Hepatocyte (in vitro differentiated cells): ENCODE measurements around the gene GRIA1.

Source experiments
- EZH2 ChIP-seq: fragments of 200-600 bp; sonication (generic); IDR thresholded peaks from 2 replicates; pipeline ENCODE4 v1.6.1; 2016; ENCODE audit warnings: antibody characterized with exemption, mild to moderate bottlenecking, borderline replicate concordance
- EZH2phosphoT487 ChIP-seq: fragments of 200-600 bp; sonication (generic); IDR thresholded peaks from one replicate; pipeline ENCODE4 v1.6.1; 2018; ENCODE audit warnings: antibody characterized with exemption, mild to moderate bottlenecking, low read depth, moderate library complexity; ENCODE audit not compliant: unreplicated experiment, severe bottlenecking
- TF ChIP-seq, protein P1 (sequence below): fragments of 200-600 bp; sonication (generic); IDR thresholded peaks from 2 replicates; pipeline ENCODE4 v1.5.1; 2016; ENCODE audit warnings: antibody characterized with exemption, mild to moderate bottlenecking; ENCODE audit not compliant: poor library complexity

- TF ChIP-seq, protein P1, sequence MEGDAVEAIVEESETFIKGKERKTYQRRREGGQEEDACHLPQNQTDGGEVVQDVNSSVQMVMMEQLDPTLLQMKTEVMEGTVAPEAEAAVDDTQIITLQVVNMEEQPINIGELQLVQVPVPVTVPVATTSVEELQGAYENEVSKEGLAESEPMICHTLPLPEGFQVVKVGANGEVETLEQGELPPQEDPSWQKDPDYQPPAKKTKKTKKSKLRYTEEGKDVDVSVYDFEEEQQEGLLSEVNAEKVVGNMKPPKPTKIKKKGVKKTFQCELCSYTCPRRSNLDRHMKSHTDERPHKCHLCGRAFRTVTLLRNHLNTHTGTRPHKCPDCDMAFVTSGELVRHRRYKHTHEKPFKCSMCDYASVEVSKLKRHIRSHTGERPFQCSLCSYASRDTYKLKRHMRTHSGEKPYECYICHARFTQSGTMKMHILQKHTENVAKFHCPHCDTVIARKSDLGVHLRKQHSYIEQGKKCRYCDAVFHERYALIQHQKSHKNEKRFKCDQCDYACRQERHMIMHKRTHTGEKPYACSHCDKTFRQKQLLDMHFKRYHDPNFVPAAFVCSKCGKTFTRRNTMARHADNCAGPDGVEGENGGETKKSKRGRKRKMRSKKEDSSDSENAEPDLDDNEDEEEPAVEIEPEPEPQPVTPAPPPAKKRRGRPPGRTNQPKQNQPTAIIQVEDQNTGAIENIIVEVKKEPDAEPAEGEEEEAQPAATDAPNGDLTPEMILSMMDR: no peak
- no peak for TF ChIP-seq EZH2
- no peak for TF ChIP-seq EZH2phosphoT487
Measured at GRCh38 chr5:153796527-153796926, 306.1 kb downstream of the GRIA1 start.
